ENCODE data around the gene OR11H1.
"Not testable (repeated sequence)": the region's sequence is repeated elsewhere in the genome, so short reads cannot be mapped to it uniquely, and the experiment has no call there.

Gene OR11H1, protein sequence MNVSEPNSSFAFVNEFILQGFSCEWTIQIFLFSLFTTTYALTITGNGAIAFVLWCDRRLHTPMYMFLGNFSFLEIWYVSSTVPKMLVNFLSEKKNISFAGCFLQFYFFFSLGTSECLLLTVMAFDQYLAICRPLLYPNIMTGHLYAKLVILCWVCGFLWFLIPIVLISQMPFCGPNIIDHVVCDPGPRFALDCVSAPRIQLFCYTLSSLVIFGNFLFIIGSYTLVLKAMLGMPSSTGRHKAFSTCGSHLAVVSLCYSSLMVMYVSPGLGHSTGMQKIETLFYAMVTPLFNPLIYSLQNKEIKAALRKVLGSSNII

DNA sequence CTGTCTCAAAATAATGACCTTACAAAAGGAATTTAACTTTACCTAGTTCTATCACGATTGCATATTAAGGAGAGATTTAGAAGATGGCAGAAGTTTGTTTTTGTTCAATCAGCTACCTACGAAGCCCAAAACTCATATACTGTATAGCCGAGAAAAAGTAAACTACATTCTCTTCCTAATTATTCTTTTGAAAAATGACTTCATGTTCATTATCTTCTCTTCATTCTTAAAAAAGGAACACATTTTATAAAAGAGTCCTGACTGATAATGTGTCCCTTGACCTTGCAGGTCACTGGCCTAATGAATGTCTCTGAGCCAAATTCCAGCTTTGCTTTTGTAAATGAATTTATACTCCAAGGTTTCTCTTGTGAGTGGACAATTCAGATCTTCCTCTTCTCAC lies at the start of gene OR11H1:
Gene OR11H1 (plus strand): TSS at position 301 of the 400 bp plus-strand sequence. CDS start 0 bp downstream, at position 301.
- not testable (repeated sequence) for DNase-seq

DNA sequence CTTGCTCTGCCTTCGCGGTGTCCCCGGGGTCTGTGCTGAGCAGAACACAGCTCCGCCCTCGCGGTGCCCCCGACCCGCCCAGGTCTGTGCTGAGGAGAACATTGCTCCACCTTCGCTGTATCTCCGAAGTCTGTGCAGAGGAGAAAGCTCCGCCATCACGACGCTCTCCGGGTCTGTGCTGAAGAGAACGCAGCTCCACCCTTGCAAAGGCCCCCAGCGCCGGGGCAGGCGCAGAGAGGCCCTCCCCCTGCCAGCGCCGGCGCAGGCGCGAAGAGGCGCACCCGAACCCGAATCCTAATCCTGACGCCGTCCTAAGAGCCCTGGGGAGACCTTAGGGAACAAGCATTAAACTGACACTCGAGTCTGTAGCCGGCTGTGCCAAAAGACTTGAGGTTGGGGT lies 18.0 kb upstream of the OR11H1 start:
- not testable (repeated sequence) for DNase-seq

DNA sequence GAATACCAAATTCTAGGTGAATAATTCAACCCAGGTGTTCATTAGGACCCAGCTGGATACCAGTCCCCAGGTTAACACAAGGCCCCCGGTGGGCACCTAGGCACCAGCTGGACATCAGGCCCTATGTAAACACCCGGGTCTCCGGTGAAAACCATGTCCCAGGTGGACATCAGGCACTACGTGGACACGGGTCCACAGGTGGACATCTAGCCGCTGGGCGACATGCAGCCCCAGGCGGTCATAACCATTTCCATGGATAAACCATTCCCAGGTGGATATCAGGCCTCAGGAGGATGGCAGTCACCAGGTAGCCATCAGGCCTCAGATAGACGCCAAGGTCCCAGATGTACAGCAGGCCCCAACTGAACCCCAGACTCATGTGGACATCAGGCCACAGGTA lies 12.1 kb upstream of the OR11H1 start:
- not testable (repeated sequence) for DNase-seq

DNA sequence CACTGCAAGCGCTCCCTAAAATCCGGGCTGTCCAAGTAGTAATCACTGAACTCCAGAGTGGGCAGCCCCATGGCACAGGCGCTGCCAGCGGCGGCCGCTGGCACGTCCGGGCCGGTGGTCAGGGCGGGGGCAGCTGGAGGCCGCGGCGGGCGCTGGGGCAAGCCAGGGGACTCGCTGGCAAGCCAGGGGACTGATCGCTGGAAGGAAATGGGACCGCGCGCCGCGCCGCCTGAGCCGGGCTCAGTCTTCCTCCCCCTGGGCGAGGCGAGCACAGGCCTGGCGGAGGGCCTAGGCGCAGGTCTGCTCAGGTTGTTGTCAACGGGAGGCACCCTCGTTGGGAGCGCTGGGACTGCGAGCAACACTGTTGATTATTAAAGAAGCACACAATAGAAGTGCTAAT lies 25.8 kb downstream of the OR11H1 start:
- DNase-seq = not testable (repeated sequence)

DNA sequence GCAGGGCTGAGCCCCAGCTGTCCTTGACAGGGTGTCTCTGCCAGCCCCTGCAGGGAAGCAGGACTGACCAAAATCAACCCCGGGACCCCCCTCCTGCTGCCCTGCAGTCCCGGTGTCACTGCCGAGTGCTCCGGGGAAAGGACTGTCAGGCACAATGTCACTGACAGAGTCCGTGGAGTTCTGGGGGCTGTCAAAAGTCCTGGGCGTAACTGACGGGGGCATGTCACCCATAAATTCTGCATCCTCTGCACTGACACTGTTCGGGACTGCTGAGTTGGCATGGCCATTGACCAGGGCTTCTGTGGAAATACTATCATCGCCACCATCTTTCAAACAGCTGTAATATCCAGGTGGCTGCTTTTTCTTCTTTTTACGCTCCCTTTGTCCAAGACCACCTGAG lies 35.5 kb downstream of the OR11H1 start:
- DNase-seq = not testable (repeated sequence)

DNA sequence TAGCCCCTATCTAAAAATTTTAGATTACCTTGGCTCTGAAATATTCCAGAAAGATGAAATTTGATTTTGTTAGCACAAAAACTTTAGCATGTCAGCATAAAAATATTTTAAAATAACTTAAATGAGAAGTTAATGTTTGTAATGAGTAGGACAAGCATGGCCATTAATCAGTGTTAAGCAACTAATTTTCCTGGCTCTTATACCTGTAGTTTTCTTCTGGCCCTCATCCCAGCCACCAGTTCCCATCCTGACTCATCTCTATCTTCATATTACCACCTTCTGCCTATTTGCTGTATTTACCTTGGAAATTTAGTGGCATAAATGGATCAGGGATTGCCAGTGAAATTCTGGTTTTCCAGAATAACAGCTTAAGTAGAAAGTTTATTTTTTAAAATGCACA lies 37.1 kb downstream of the OR11H1 start:
- DNase-seq = not testable (repeated sequence)
